Ovary (tissue), 9 donors: ENCODE data around the gene UBE2G2. TPM values are rescaled to one million over a fixed set of nuclear protein-coding genes. Genes with fewer than 3 reads are reported as not detected.

Experiments
- DNase-seq, 5 donors: peaks; one replicate each; pipeline ENCODE4 v3.0.0-alpha.2; 2019 to 2020
- H3K27ac ChIP-seq, 2 donors: fragments of 200-600 bp; one replicate each; pipeline versions ENCODE4 v1.5.1 to v1.8.0; 2019 to 2022
- H3K27me3 ChIP-seq: fragments of 200-600 bp; one replicate; pipeline ENCODE4 v1.8.0; 2022
- H3K36me3 ChIP-seq: fragments of 200-600 bp; sonication (generic); one replicate; pipeline ENCODE4 v1.5.1; 2019
- H3K4me1 ChIP-seq: one replicate; pipeline ENCODE4 v1.8.1; 2013; ENCODE audit warnings: mild to moderate bottlenecking, moderate library complexity; ENCODE audit not compliant: insufficient read depth
- H3K4me3 ChIP-seq: fragments of 200-600 bp; sonication (generic); one replicate; pipeline ENCODE4 v1.5.1; 2017
- H3K9me3 ChIP-seq, 2 donors: fragments of 200-600 bp in 1 of 2; sonication (generic) in 1 of 2; one replicate each; pipeline versions ENCODE4 v1.5.1 to v1.8.1; 2013 to 2019; ENCODE audit warnings: mild to moderate bottlenecking in 1 of 2, moderate library complexity in 1 of 2
- CTCF ChIP-seq, 3 donors: fragments of 450-650 bp in 2 of 3; fragments of 200-600 bp in 1 of 3; IDR thresholded peaks; one replicate each; pipeline versions ENCODE4 v1.5.1 to v1.8.0; 2016 to 2022; ENCODE audit warnings: antibody characterized with exemption in 3 of 3, mild to moderate bottlenecking in 1 of 3
- EP300 ChIP-seq: sonication (generic); formaldehyde crosslinking; IDR thresholded peaks from one replicate; pipeline ENCODE4 v1.6.1; 2017; ENCODE audit warnings: antibody characterized with exemption
- POLR2A ChIP-seq: fragments of 450-650 bp; IDR thresholded peaks from one replicate; pipeline ENCODE4 v1.6.1; 2017; ENCODE audit warnings: antibody characterized with exemption, mild to moderate bottlenecking, moderate library complexity
- WGBS, 3 donors: extraction: QIAGEN DNeasy Blood & Tissue Kit in 1 of 3; methylation state at CpG; one replicate each; pipeline versions ENCODE4 v1.1.5 to v1.1.7; 2013 to 2017; 5-methylcytosine and 5-hydroxymethylcytosine counted together
- intact Hi-C, 4 donors: fragments of 100-400 bp; cut with DNase I; formaldehyde crosslinking; loops; one replicate each; pipeline versions ENCODE4 v1.11.0 to v1.15.1; 2022 to 2023
- polyA plus RNA-seq, 2 donors: library from polyadenylated mRNA; stranded (reverse); fragments of 200-250 nt in 1 of 2; fragments of 350-450 nt in 1 of 2; fragmentation: Illumina TruSeq in 1 of 2; extraction: RNeasy Lipid Tissue Mini Kit (QIAGEN cat#74804) in 1 of 2; gene quantifications; one replicate each; pipeline ENCODE4 v1.2.3, GENCODE V29; 2013 to 2014
- total RNA-seq, 7 donors: library from RNA; depleted of rRNA in 2 of 7; stranded (reverse); fragments of >200 nt in 2 of 7; fragmentation: NEBNext Ultra II Directional in 3 of 7; extraction: Animal tissue kit (Norgen Biotek cat#: 25700) in 3 of 7; gene quantifications; one replicate each; pipeline versions ENCODE4 v1.1.0 to v1.2.4, GENCODE V29; 2016 to 2023
- donor health status: DM: no; HTN: no; CAD: no; lungs with moderate emphysema.
- donor health status: DM: no; HTN: no; CAD: no.
- donor health status: Bipolar disorder and iron deficiency.
- donor health status: DM: yes; HTN: yes; CAD: no.
- donor health status: DM: no; HTN: no; CAD: no.
- donor health status: DM: yes; HTN: yes; CAD: no.

UBE2G2 gene
- total and polyA plus RNA-seq, 9 donors, result 31.3 to 84.9 (median 66.9) TPM

GRCh38 chr21:44784810-44785209, 16.8 kb downstream of the UBE2G2 start:
- no peaks in the 10 kb centered on the region for H3K36me3 ChIP-seq
- H3K4me3 ChIP-seq, result no peak overlapping the region
- H3K27ac ChIP-seq, result no peak overlapping the region
- intact Hi-C loops, result no loop called here
- TF ChIP-seq CTCF (IDR thresholded peaks at IDR 0.05), result no peak
- TF ChIP-seq EP300, result no peak
- no peak for TF ChIP-seq POLR2A
- H3K27me3 ChIP-seq, result no peaks in the 10 kb centered on the region
- H3K9me3 ChIP-seq, result no peaks in the 10 kb centered on the region
- no peak for DNase-seq
- 98 to 100% (median 99%) methylated on average over 6 of the region's 6 CpGs for WGBS, 3 donors
- no peaks in the 10 kb centered on the region for H3K4me1 ChIP-seq

- Histone ChIP-seq H3K9me3 (no peaks in the 10 kb centered on the region), H3K4me3 (no peak overlapping the region), H3K4me1 (no peaks in the 10 kb centered on the region), H3K36me3 (no peaks in the 10 kb centered on the region), H3K27ac (no peak overlapping the region), H3K27me3 (no peaks in the 10 kb centered on the region)
- no peak for DNase-seq
- WGBS, 3 donors, result 86 to 95% (median 87%) methylated on average over 5 of the region's 5 CpGs
- TF ChIP-seq CTCF (IDR thresholded peaks at IDR 0.05) (no peak), EP300 (no peak), POLR2A (no peak)
- intact Hi-C loops, result no loop called here
Observed at GRCh38 chr21:44783020-44783696, 18.5 kb downstream of the UBE2G2 start.

GRCh38 chr21:44780767-44781459, 20.7 kb downstream of the UBE2G2 start:
- Histone ChIP-seq H3K36me3 (no peaks in the 10 kb centered on the region), H3K4me1 (no peaks in the 10 kb centered on the region), H3K9me3 (no peaks in the 10 kb centered on the region), H3K27me3 (no peaks in the 10 kb centered on the region), H3K27ac (no peak overlapping the region), H3K4me3 (no peak overlapping the region)
- no peak for TF ChIP-seq POLR2A
- TF ChIP-seq CTCF (IDR thresholded peaks at IDR 0.05), result no peak
- no peak for TF ChIP-seq EP300
- intact Hi-C loops, result no loop called here
- 82 to 91% (median 88%) methylated on average over 16 of the region's 16 CpGs for WGBS, 3 donors
- no peak for DNase-seq

GRCh38 chr21:44780137-44780502, 21.5 kb downstream of the UBE2G2 start:
- no peak for TF ChIP-seq EP300
- no peak for DNase-seq
- H3K4me3 ChIP-seq, result no peak overlapping the region
- H3K9me3 ChIP-seq, result no peaks in the 10 kb centered on the region
- 41 to 52% (median 51%) methylated on average over 7 of the region's 7 CpGs for WGBS, 3 donors
- no peaks in the 10 kb centered on the region for H3K4me1 ChIP-seq
- H3K27me3 ChIP-seq, result no peaks in the 10 kb centered on the region
- intact Hi-C loops, result no loop called here
- H3K27ac ChIP-seq, result no peak overlapping the region
- H3K36me3 ChIP-seq, result no peaks in the 10 kb centered on the region
